OCI-LY3 (cell line): ENCODE results near the gene C19orf12.

Source experiments
- H2AFZ ChIP-seq: fragments of 200-600, 300-600 bp; shearing (Covaris generic); 2 replicates; pipeline ENCODE4 v1.6.0; 2014; ENCODE audit warnings: antibody characterized with exemption, low read depth, low read length
- H3K27ac ChIP-seq: fragments of 200-600, 300-600 bp; sonication (generic); 2 replicates; pipeline ENCODE4 v1.5.1; 2014; ENCODE audit warnings: mild to moderate bottlenecking, low read length, moderate library complexity, mixed read lengths
- H3K27me3 ChIP-seq: fragments of 200-600, 300-600 bp; sonication (generic); 2 replicates; pipeline ENCODE4 v1.6.1; 2014; ENCODE audit warnings: low read depth, low read length, mixed read lengths
- H3K36me3 ChIP-seq: fragments of 200-600, 300-600 bp; sonication (generic); replicated peaks from 2 replicates; pipeline ENCODE3; 2014; ENCODE audit warnings: low read depth, low read length, mixed read lengths
- H3K4me1 ChIP-seq: fragments of 300-600, 200-600 bp; sonication (generic); 2 replicates; pipeline ENCODE4 v1.6.1; 2014; ENCODE audit warnings: low read length, mixed read lengths
- H3K4me2 ChIP-seq: fragments of 200-600, 300-600 bp; sonication (generic); 2 replicates; pipeline ENCODE4 v1.6.1; 2014; ENCODE audit warnings: low read length, mixed read lengths
- H3K4me3 ChIP-seq: fragments of 300-600, 200-600 bp; sonication (generic); 2 replicates; pipeline ENCODE4 v1.5.1; 2014; ENCODE audit warnings: antibody characterized with exemption, mild to moderate bottlenecking, low read length, moderate library complexity
- H3K79me2 ChIP-seq: fragments of 300-600, 200-600 bp; shearing (Covaris generic); 2 replicates; pipeline ENCODE4 v1.6.1; 2014; ENCODE audit warnings: mild to moderate bottlenecking, low read length, mixed read lengths
- H3K9ac ChIP-seq: fragments of 300-600, 200-600 bp; shearing (Covaris generic); 2 replicates; pipeline ENCODE4 v1.6.0; 2014; ENCODE audit warnings: mild to moderate bottlenecking, low read length, moderate library complexity
- H3K9me3 ChIP-seq: fragments of 200-600, 300-600 bp; shearing (Covaris generic); 2 replicates; pipeline ENCODE4 v1.6.1; 2014; ENCODE audit warnings: low read length, mixed read lengths; ENCODE audit not compliant: insufficient read depth
- H4K20me1 ChIP-seq: fragments of 200-600, 300-600 bp; sonication (generic); 2 replicates; pipeline ENCODE4 v1.6.1; 2016; ENCODE audit warnings: low read length, mixed read lengths; ENCODE audit not compliant: insufficient read depth
- EZH2phosphoT487 ChIP-seq: fragments of 200-600 bp; shearing (Covaris generic); IDR thresholded peaks from 2 replicates; pipeline ENCODE4 v1.6.1; 2018; ENCODE audit warnings: antibody characterized with exemption, mixed run types, low read depth
- TF ChIP-seq, protein P1 (sequence below): fragments of 200-600, 300-600 bp; sonication (generic); IDR thresholded peaks from 2 replicates; pipeline ENCODE4 v1.5.1; 2014; ENCODE audit warnings: antibody characterized with exemption, low read length, low read depth

The C19orf12 gene

DNA sequence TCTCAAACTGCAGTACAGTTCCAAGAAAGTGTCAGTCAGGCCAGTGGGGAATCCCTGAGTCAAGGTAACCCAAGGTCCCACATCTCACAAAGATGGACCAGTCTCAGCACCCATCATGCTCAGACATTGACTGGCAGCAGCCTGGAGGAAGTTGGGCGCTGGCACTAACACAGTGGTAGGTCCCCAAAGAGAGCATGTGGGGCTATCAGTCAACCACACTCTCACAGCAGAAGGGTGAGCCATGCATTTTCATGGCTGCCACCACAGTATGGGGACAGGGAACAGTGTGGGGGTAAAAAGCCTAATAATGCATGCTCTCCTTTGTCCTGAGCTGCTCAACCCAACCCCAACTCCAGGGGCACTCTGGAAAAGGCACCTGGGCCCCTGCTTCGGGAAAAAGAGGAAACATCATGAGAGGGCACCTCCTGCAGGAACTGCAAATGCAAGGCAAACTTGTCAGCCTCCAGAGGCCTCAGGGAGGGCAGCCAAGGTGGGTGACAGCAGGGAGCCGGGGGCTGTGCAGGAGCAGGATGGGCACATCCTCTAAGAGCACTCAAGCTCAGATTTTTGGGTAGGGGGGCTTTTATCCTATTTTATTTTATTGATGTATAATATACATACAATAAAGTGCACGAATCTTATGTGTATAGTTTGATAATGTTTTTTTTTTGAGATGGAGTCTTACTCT lies 59.3 kb downstream of the C19orf12 start:
- Histone ChIP-seq H3K9me3 (no peaks in the 10 kb centered on the region), H3K4me3 (no peak overlapping the region), H3K27me3 (peaks cover 35% of the 10 kb centered on the region), H2AFZ (no peak overlapping the region), H3K27ac (no peak overlapping the region), H3K79me2 (no peaks in the 10 kb centered on the region), H4K20me1 (no peaks in the 10 kb centered on the region), H3K36me3 (no peaks in the 10 kb centered on the region), H3K4me2 (no peak overlapping the region), H3K9ac (no peak overlapping the region), H3K4me1 (no peaks in the 10 kb centered on the region)
- TF ChIP-seq, protein P1, sequence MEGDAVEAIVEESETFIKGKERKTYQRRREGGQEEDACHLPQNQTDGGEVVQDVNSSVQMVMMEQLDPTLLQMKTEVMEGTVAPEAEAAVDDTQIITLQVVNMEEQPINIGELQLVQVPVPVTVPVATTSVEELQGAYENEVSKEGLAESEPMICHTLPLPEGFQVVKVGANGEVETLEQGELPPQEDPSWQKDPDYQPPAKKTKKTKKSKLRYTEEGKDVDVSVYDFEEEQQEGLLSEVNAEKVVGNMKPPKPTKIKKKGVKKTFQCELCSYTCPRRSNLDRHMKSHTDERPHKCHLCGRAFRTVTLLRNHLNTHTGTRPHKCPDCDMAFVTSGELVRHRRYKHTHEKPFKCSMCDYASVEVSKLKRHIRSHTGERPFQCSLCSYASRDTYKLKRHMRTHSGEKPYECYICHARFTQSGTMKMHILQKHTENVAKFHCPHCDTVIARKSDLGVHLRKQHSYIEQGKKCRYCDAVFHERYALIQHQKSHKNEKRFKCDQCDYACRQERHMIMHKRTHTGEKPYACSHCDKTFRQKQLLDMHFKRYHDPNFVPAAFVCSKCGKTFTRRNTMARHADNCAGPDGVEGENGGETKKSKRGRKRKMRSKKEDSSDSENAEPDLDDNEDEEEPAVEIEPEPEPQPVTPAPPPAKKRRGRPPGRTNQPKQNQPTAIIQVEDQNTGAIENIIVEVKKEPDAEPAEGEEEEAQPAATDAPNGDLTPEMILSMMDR, result no peak
- no peak for TF ChIP-seq EZH2phosphoT487

DNA sequence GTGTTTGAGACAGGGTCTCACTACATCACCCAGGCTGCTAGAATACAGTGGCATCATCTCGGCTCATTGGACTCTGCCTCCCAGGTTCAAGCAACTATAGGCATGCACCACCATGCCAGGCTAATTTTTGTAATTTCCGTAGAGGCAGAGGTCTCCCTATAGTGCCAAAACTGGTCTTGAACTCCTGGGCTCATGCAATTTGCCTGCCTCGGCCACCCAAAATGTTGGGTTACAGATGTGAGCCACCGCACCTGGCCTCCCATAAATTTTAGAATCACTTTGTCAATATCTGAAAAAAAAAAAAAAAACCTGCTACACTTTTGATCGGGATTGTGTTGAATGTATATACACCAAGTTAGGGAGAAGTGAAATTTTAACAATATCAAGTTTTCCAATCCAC lies 61.7 kb downstream of the C19orf12 start:
- no peak overlapping the region for H3K4me2 ChIP-seq
- H3K9me3 ChIP-seq, result no peaks in the 10 kb centered on the region
- H3K4me3 ChIP-seq, result no peak overlapping the region
- no peaks in the 10 kb centered on the region for H3K79me2 ChIP-seq
- H2AFZ ChIP-seq, result no peak overlapping the region
- no peaks in the 10 kb centered on the region for H3K36me3 ChIP-seq
- no peaks in the 10 kb centered on the region for H4K20me1 ChIP-seq
- TF ChIP-seq EZH2phosphoT487, result no peak
- TF ChIP-seq, protein P1, result no peak
- H3K4me1 ChIP-seq, result no peaks in the 10 kb centered on the region
- H3K9ac ChIP-seq, result no peak overlapping the region
- H3K27me3 ChIP-seq, result peaks cover 30% of the 10 kb centered on the region
- H3K27ac ChIP-seq, result no peak overlapping the region

DNA sequence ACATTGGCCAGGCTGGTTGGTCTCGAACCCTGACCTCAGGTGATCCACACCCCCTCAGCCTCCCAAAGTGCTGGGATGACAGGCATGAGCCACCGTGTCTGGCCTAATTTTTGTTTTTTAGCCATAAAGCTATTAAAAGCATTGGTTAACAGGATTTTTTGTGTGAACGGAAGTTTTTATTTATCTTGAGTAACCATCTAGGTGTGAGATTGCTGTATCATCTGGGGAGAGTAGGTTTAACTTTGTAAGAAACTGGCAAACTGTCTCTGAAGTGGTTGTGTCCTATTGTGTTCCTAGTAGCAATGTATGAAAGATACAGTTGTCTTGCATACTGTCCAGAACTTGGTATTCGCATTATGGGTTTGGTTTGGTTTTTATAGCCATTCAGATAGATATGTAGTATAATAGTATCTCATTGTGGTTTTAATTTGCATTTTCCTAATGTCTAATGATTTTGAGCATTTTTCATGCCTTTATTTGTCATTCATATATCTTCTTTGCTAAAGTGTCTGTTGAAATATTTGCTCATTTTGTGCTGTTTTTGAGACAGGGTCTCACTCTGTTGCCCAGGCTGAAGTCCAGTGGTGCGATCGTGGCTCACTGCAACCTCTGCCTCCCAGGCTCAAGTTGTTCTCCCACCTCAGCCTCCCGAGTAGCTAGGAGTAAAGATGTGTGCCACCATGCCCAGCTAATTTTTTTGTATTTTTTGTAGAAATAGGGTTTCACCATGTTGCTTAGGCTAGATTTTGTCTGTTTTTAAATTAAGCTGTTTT lies 63.3 kb downstream of the C19orf12 start:
- Histone ChIP-seq H3K27ac (no peak overlapping the region), H3K79me2 (no peaks in the 10 kb centered on the region), H3K4me3 (no peak overlapping the region), H2AFZ (no peak overlapping the region), H3K36me3 (no peaks in the 10 kb centered on the region), H3K4me1 (no peaks in the 10 kb centered on the region), H3K9me3 (no peaks in the 10 kb centered on the region), H3K4me2 (no peak overlapping the region), H4K20me1 (no peaks in the 10 kb centered on the region), H3K9ac (no peak overlapping the region), H3K27me3 (peaks cover 30% of the 10 kb centered on the region)
- TF ChIP-seq EZH2phosphoT487, result no peak
- TF ChIP-seq, protein P1, result no peak

DNA sequence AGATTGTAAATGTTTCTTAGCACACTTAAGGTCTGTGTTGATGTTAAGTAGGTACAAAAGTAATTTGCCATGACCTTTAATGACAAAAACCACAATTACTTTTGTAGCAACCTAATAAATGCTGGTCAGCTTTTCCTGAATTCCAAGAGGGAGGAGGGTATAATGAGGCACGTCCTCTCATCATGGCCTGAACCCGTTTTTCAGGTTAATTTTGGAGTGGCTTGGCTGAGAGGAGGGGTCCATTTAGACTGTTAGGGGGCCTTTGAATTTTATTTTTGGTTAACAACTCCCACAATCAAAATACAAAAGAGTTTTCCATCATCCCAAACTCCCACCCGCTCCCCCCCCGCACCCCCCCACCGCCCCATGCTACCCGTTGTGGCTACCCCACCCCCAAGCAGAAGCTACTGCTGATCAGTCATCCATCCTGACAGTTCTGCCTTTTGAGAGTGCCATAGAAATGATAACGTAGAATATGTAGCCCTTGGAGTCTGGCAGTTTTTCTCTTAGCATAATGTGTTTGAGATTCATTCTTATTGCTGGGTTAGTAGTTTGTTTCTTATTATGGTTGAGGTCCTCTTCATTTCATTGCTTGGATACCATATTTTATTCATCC lies 64.2 kb downstream of the C19orf12 start:
- no peak overlapping the region for H2AFZ ChIP-seq
- H3K4me1 ChIP-seq, result no peaks in the 10 kb centered on the region
- H3K9me3 ChIP-seq, result no peaks in the 10 kb centered on the region
- no peaks in the 10 kb centered on the region for H3K79me2 ChIP-seq
- no peak overlapping the region for H3K9ac ChIP-seq
- H3K27ac ChIP-seq, result no peak overlapping the region
- H3K4me3 ChIP-seq, result no peak overlapping the region
- H4K20me1 ChIP-seq, result no peaks in the 10 kb centered on the region
- no peak for TF ChIP-seq EZH2phosphoT487
- TF ChIP-seq, protein P1, result no peak
- peaks cover 34% of the 10 kb centered on the region for H3K27me3 ChIP-seq
- H3K36me3 ChIP-seq, result no peaks in the 10 kb centered on the region
- no peak overlapping the region for H3K4me2 ChIP-seq
